Mesendoderm (in vitro differentiated cells): ENCODE results near the gene RBFOX1.

Experiments
- DNase-seq: peaks from one replicate; pipeline ENCODE4 v3.0.0; 2013
- H2AK5ac ChIP-seq: 2 replicates; pipeline ENCODE4 v1.6.1; 2013; ENCODE audit warnings: low read length, inconsistent platforms
- H2BK120ac ChIP-seq: 2 replicates; pipeline ENCODE4 v1.6.1; 2013; ENCODE audit warnings: low read depth, mild to moderate bottlenecking, low read length, moderate library complexity, mixed read lengths
- H2BK15ac ChIP-seq: replicated peaks from 2 replicates; pipeline ENCODE4 v1.6.1; 2013; ENCODE audit warnings: low read depth, mild to moderate bottlenecking, moderate library complexity
- H2BK5ac ChIP-seq: 2 replicates; pipeline ENCODE4 v1.6.1; 2013; ENCODE audit warnings: low read length, inconsistent platforms
- H3K18ac ChIP-seq: 2 replicates; pipeline ENCODE4 v1.6.1; 2013; ENCODE audit warnings: mild to moderate bottlenecking, low read length, mixed read lengths
- H3K23ac ChIP-seq: one replicate; pipeline ENCODE4 v1.6.1; 2013; ENCODE audit warnings: low read length
- H3K27ac ChIP-seq: 2 replicates; pipeline ENCODE4 v1.5.1; 2013; ENCODE audit warnings: low read depth, mild to moderate bottlenecking, inconsistent platforms, low read length, moderate library complexity
- H3K27me3 ChIP-seq: 2 replicates; pipeline ENCODE4 v1.6.1; 2013; ENCODE audit warnings: low read length, control low read depth, mild to moderate bottlenecking, inconsistent platforms; ENCODE audit not compliant: insufficient read depth, poor library complexity
- H3K36me3 ChIP-seq: 2 replicates; pipeline ENCODE4 v1.6.1; 2013; ENCODE audit warnings: low read length, inconsistent platforms; ENCODE audit not compliant: control insufficient read depth, insufficient read depth
- H3K4ac ChIP-seq: one replicate; pipeline ENCODE4 v1.6.1; 2013; ENCODE audit warnings: low read depth, mild to moderate bottlenecking, low read length, moderate library complexity
- H3K4me1 ChIP-seq: 2 replicates; pipeline ENCODE4 v1.6.1; 2013; ENCODE audit warnings: low read depth, low read length, inconsistent platforms; ENCODE audit not compliant: control insufficient read depth
- H3K4me2 ChIP-seq: 2 replicates; pipeline ENCODE4 v1.6.1; 2013; ENCODE audit warnings: low read length
- H3K4me3 ChIP-seq: 2 replicates; pipeline ENCODE4 v1.5.1; 2013; ENCODE audit warnings: mild to moderate bottlenecking, low read length
- H3K56ac ChIP-seq: one replicate; pipeline ENCODE4 v1.6.1; 2013; ENCODE audit warnings: low read length
- H3K79me1 ChIP-seq: 2 replicates; pipeline ENCODE4 v1.6.1; 2013; ENCODE audit warnings: low read length, inconsistent platforms
- H3K79me2 ChIP-seq: 2 replicates; pipeline ENCODE4 v1.6.1; 2013; ENCODE audit warnings: mild to moderate bottlenecking, low read length; ENCODE audit not compliant: control insufficient read depth, insufficient read depth
- H3K9ac ChIP-seq: 2 replicates; pipeline ENCODE4 v1.6.1; 2013; ENCODE audit warnings: low read length, inconsistent platforms
- H4K5ac ChIP-seq: one replicate; pipeline ENCODE4 v1.6.1; 2013; ENCODE audit warnings: low read length
- H4K8ac ChIP-seq: one replicate; pipeline ENCODE4 v1.6.1; 2013; ENCODE audit warnings: low read depth, mild to moderate bottlenecking, control low read depth, low read length, moderate library complexity
- WGBS: extraction: QIAGEN DNeasy Blood & Tissue Kit; methylation state at CpG from one replicate; pipeline ENCODE4 v1.1.7; 2013; ENCODE audit warnings: low lambda C conversion rate, missing lambda C conversion rate; ENCODE audit not compliant: insufficient coverage; ENCODE audit errors: extremely low coverage; 5-methylcytosine and 5-hydroxymethylcytosine counted together

RBFOX1 gene

DNA sequence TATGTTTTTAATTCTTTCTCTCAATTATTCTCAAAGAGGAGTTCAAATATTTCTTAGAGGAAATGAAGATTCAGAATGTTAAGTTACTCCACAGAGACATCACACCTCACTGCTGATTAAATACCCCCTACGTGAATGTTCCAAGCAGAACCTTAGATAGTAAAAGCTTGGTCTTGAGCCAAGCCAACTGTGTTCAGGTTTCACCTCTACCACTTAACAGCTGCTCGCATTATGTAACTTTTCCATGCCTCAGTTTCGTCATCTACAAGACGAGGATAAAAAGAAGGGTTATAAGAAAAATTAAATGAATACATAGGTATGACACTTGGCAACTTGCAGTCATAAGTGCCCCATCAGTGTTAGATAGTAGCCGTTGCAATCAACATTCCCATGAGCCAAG, 356.2 kb downstream of the RBFOX1 start:
- no peak overlapping the region for H3K4me2 ChIP-seq
- no peak overlapping the region for H2BK15ac ChIP-seq
- H4K5ac ChIP-seq: no peak overlapping the region
- no CpG with 5 or more reads among the region's 5 CpGs for WGBS
- DNase-seq: peak; percentile 46
- no peak overlapping the region for H3K23ac ChIP-seq
- no peaks in the 10 kb centered on the region for H3K79me2 ChIP-seq
- H3K27ac ChIP-seq: no peak overlapping the region
- no peak overlapping the region for H2BK5ac ChIP-seq
- H3K4me3 ChIP-seq: no peak overlapping the region
- no peaks in the 10 kb centered on the region for H3K36me3 ChIP-seq
- no peak overlapping the region for H3K4ac ChIP-seq
- H2BK120ac ChIP-seq: no peak overlapping the region
- H2AK5ac ChIP-seq: no peak overlapping the region
- H3K79me1 ChIP-seq: no peaks in the 10 kb centered on the region
- H3K18ac ChIP-seq: peak overlapping the region; percentile 39
- peaks cover 6% of the 10 kb centered on the region for H3K4me1 ChIP-seq
- H3K27me3 ChIP-seq: no peaks in the 10 kb centered on the region
- no peak overlapping the region for H3K56ac ChIP-seq
- H3K9ac ChIP-seq: no peak overlapping the region
- no peak overlapping the region for H4K8ac ChIP-seq

GRCh38 chr16:7689234-7689633, 356.6 kb downstream of the RBFOX1 start:
- Histone ChIP-seq H2AK5ac (no peak overlapping the region), H3K9ac (no peak overlapping the region), H3K4ac (no peak overlapping the region), H2BK15ac (no peak overlapping the region), H3K4me2 (no peak overlapping the region), H3K4me1 (peaks cover 6% of the 10 kb centered on the region), H3K79me2 (no peaks in the 10 kb centered on the region), H3K27ac (no peak overlapping the region), H3K79me1 (no peaks in the 10 kb centered on the region), H3K56ac (no peak overlapping the region), H2BK120ac (no peak overlapping the region), H3K36me3 (no peaks in the 10 kb centered on the region), H3K27me3 (no peaks in the 10 kb centered on the region), H3K18ac (peak overlapping the region; percentile 39), H4K8ac (no peak overlapping the region), H3K4me3 (no peak overlapping the region), H4K5ac (no peak overlapping the region), H2BK5ac (no peak overlapping the region), H3K23ac (no peak overlapping the region)
- WGBS: no CpG with 5 or more reads among the region's 1 CpG
- DNase-seq: peak; percentile 82

- Histone ChIP-seq H3K56ac (no peak overlapping the region), H3K4me2 (no peak overlapping the region), H3K79me1 (no peaks in the 10 kb centered on the region), H3K27ac (no peak overlapping the region), H4K5ac (no peak overlapping the region), H3K18ac (no peak overlapping the region), H4K8ac (no peak overlapping the region), H2BK5ac (no peak overlapping the region), H3K4ac (no peak overlapping the region), H3K36me3 (no peaks in the 10 kb centered on the region), H2BK15ac (no peak overlapping the region), H3K23ac (no peak overlapping the region), H2BK120ac (no peak overlapping the region), H3K9ac (no peak overlapping the region), H3K79me2 (no peaks in the 10 kb centered on the region), H2AK5ac (no peak overlapping the region), H3K4me1 (peaks cover 6% of the 10 kb centered on the region), H3K27me3 (no peaks in the 10 kb centered on the region), H3K4me3 (no peak overlapping the region)
- DNase-seq: no peak
- WGBS: no CpG with 5 or more reads among the region's 4 CpGs
Measured at GRCh38 chr16:7691533-7691932, 358.9 kb downstream of the RBFOX1 start.

DNA sequence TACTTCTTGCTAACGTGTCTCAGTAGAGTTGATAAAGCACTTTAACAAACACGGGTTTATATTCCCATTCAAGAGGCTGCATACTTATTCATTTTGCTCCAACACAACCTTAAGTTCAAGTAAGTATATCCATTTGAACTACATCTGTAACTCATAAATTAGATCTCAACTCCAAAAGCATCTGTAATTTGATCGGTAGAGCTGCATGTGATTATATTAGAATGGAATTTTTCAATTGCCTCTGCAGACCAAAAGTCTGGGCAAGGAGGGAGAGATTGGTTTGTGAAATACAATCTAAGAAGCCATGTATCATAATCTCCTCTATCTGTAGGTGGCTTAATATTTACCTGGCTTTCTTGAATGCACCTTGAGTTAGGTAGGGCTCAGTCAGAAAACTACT, 371.0 kb downstream of the RBFOX1 start:
- Histone ChIP-seq H3K4me2 (no peak overlapping the region), H2BK5ac (no peak overlapping the region), H3K4me1 (no peaks in the 10 kb centered on the region), H3K4me3 (no peak overlapping the region), H3K79me2 (no peaks in the 10 kb centered on the region), H3K4ac (no peak overlapping the region), H3K36me3 (no peaks in the 10 kb centered on the region), H3K9ac (no peak overlapping the region), H2BK15ac (no peak overlapping the region), H4K8ac (no peak overlapping the region), H4K5ac (no peak overlapping the region), H3K79me1 (no peaks in the 10 kb centered on the region), H3K23ac (no peak overlapping the region), H3K18ac (no peak overlapping the region), H2BK120ac (no peak overlapping the region), H3K27me3 (no peaks in the 10 kb centered on the region), H3K27ac (no peak overlapping the region), H2AK5ac (no peak overlapping the region), H3K56ac (no peak overlapping the region)
- DNase-seq: no peak
- no CpG with 5 or more reads among the region's 3 CpGs for WGBS

DNA sequence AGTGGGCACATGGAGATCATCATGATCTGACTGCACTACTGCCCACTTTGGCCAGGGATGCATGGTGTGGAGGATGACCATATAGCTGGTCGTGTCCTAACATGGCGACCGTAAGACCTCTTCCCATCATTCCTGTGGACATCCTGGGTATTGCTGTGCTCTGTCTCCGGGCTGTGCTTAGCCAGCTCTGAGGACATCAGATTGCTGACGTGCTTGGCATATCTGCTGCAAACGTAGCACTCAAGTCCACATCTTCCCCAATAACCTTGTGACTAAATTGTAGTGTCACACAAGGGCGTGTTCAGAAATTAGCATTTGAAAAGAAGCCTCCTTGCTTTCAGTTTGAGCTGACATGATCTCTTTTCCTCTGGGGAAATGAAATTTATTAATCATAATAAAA, 373.2 kb downstream of the RBFOX1 start:
- H3K79me2 ChIP-seq: no peaks in the 10 kb centered on the region
- no peaks in the 10 kb centered on the region for H3K79me1 ChIP-seq
- no peaks in the 10 kb centered on the region for H3K36me3 ChIP-seq
- no peak overlapping the region for H3K9ac ChIP-seq
- no peak overlapping the region for H2BK5ac ChIP-seq
- no peak overlapping the region for H4K8ac ChIP-seq
- H3K27me3 ChIP-seq: no peaks in the 10 kb centered on the region
- H3K4me1 ChIP-seq: no peaks in the 10 kb centered on the region
- H3K4me3 ChIP-seq: no peak overlapping the region
- no peak overlapping the region for H4K5ac ChIP-seq
- no peak overlapping the region for H2AK5ac ChIP-seq
- H3K18ac ChIP-seq: no peak overlapping the region
- peak overlapping the region; percentile 80 for H3K23ac ChIP-seq
- H3K4ac ChIP-seq: no peak overlapping the region
- no peak for DNase-seq
- no CpG with 5 or more reads among the region's 7 CpGs for WGBS
- no peak overlapping the region for H2BK15ac ChIP-seq
- H3K56ac ChIP-seq: no peak overlapping the region
- no peak overlapping the region for H3K4me2 ChIP-seq
- no peak overlapping the region for H2BK120ac ChIP-seq
- no peak overlapping the region for H3K27ac ChIP-seq

GRCh38 chr16:7709186-7709585, 376.5 kb downstream of the RBFOX1 start:
- Histone ChIP-seq H4K5ac (no peak overlapping the region), H3K79me2 (no peaks in the 10 kb centered on the region), H3K27ac (no peak overlapping the region), H3K79me1 (no peaks in the 10 kb centered on the region), H3K4ac (no peak overlapping the region), H3K27me3 (no peaks in the 10 kb centered on the region), H2BK5ac (no peak overlapping the region), H4K8ac (no peak overlapping the region), H3K9ac (no peak overlapping the region), H3K4me3 (no peak overlapping the region), H3K56ac (no peak overlapping the region), H3K4me1 (no peaks in the 10 kb centered on the region), H2AK5ac (no peak overlapping the region), H3K18ac (no peak overlapping the region), H2BK15ac (no peak overlapping the region), H3K23ac (no peak overlapping the region), H3K4me2 (no peak overlapping the region), H2BK120ac (no peak overlapping the region), H3K36me3 (no peaks in the 10 kb centered on the region)
- DNase-seq: no peak
- no CpG with 5 or more reads among the region's 3 CpGs for WGBS
